Mucosa of rectum (tissue), 2 donors: ENCODE data around the gene GDI2.
"Not testable (repeated sequence)": the region's sequence is repeated elsewhere in the genome, so short reads cannot be mapped to it uniquely, and the experiment has no call there.

Experiments
- H3K27ac ChIP-seq, 2 donors: one replicate each; pipeline ENCODE4 v1.7.0; 2013; ENCODE audit warnings: inconsistent platforms in 2 of 2, low read depth in 2 of 2, low read length in 2 of 2
- H3K27me3 ChIP-seq, 2 donors: one replicate each; pipeline ENCODE4 v1.7.0; 2013; ENCODE audit warnings: low read length in 2 of 2; ENCODE audit not compliant: control insufficient read depth in 2 of 2, insufficient read depth in 2 of 2
- H3K36me3 ChIP-seq, 2 donors: one replicate each; pipeline ENCODE4 v1.7.0; 2013; ENCODE audit warnings: low read length in 2 of 2; ENCODE audit not compliant: control insufficient read depth in 2 of 2, insufficient read depth in 2 of 2
- H3K4me1 ChIP-seq, 2 donors: one replicate each; pipeline ENCODE4 v1.7.0; 2013; ENCODE audit warnings: low read length in 2 of 2, mild to moderate bottlenecking in 1 of 2; ENCODE audit not compliant: control insufficient read depth in 2 of 2, insufficient read depth in 2 of 2
- H3K4me3 ChIP-seq, 2 donors: one replicate each; pipeline ENCODE4 v1.7.0; 2013; ENCODE audit warnings: low read length in 2 of 2
- H3K9ac ChIP-seq, 2 donors: one replicate each; pipeline ENCODE4 v1.7.0; 2013; ENCODE audit warnings: low read length in 2 of 2, low read depth in 1 of 2, mild to moderate bottlenecking in 1 of 2
- H3K9me3 ChIP-seq, 2 donors: one replicate each; pipeline ENCODE4 v1.7.0; 2013; ENCODE audit warnings: low read length in 2 of 2; ENCODE audit not compliant: control insufficient read depth in 2 of 2
- donor health status: healthy.
- donor health status: Normal muscosa, but diverticular disease.

The GDI2 gene

GRCh38 chr10:5794236-5794635 is 19.0 kb downstream of the GDI2 start:
- H3K9ac ChIP-seq: no peak overlapping the region
- no peaks in the 10 kb centered on the region for H3K4me1 ChIP-seq
- H3K27me3 ChIP-seq: no peaks in the 10 kb centered on the region
- H3K36me3 ChIP-seq: peaks cover 62 to 65% of the 10 kb centered on the region in 2 donors
- H3K9me3 ChIP-seq: no peaks in the 10 kb centered on the region
- H3K4me3 ChIP-seq: no peak overlapping the region
- no peak overlapping the region for H3K27ac ChIP-seq

GRCh38 chr10:5789626-5790025 is 23.6 kb downstream of the GDI2 start:
- no peak overlapping the region for H3K27ac ChIP-seq
- no peak overlapping the region for H3K4me3 ChIP-seq
- peaks cover 63 to 64% of the 10 kb centered on the region in 2 donors for H3K36me3 ChIP-seq
- H3K4me1 ChIP-seq: no peaks in the 10 kb centered on the region
- H3K9me3 ChIP-seq: no peaks in the 10 kb centered on the region
- H3K9ac ChIP-seq: no peak overlapping the region
- no peaks in the 10 kb centered on the region for H3K27me3 ChIP-seq

DNA sequence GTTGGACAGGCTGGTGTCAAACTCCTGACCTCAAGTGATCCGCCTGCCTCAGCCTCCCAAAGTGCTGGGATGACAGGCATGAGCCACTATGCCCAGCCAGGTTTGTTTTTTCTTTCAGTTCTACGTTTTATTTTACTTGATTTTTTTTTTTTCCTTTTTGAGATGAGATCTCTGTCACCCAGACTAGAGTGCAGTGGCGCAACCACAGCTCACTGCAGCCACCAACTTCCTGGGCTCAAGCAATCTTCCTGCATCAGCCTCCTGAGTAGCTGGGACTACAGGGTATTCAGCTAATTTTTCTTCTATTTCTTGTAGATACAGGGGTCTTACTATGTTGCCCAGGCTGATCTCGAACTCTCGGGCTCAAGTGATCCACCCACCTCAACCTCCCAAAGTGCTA is 24.3 kb downstream of the GDI2 start:
- Histone ChIP-seq H3K4me1 (no peaks in the 10 kb centered on the region), H3K27ac (no peak overlapping the region), H3K4me3 (no peak overlapping the region), H3K9ac (no peak overlapping the region), H3K27me3 (no peaks in the 10 kb centered on the region), H3K36me3 (peaks cover 64 to 65% of the 10 kb centered on the region in 2 donors), H3K9me3 (no peaks in the 10 kb centered on the region)

GRCh38 chr10:5783300-5783699 is 29.9 kb downstream of the GDI2 start:
- H3K27me3 ChIP-seq: no peaks in the 10 kb centered on the region
- no peak overlapping the region for H3K9ac ChIP-seq
- no peak overlapping the region for H3K27ac ChIP-seq
- H3K4me1 ChIP-seq: no peaks in the 10 kb centered on the region
- H3K9me3 ChIP-seq: no peaks in the 10 kb centered on the region
- H3K36me3 ChIP-seq: peaks cover 42 to 55% of the 10 kb centered on the region in 2 donors
- H3K4me3 ChIP-seq: no peak overlapping the region

- Histone ChIP-seq H3K9ac (no peak overlapping the region), H3K4me1 (no peaks in the 10 kb centered on the region), H3K27ac (no peak overlapping the region), H3K27me3 (no peaks in the 10 kb centered on the region), H3K9me3 (no peaks in the 10 kb centered on the region), H3K36me3 (peaks cover 34 to 54% of the 10 kb centered on the region in 2 donors), H3K4me3 (no peak overlapping the region)
These were observed 31.1 kb downstream of the GDI2 start for GRCh38 chr10:5782174-5782573.

DNA sequence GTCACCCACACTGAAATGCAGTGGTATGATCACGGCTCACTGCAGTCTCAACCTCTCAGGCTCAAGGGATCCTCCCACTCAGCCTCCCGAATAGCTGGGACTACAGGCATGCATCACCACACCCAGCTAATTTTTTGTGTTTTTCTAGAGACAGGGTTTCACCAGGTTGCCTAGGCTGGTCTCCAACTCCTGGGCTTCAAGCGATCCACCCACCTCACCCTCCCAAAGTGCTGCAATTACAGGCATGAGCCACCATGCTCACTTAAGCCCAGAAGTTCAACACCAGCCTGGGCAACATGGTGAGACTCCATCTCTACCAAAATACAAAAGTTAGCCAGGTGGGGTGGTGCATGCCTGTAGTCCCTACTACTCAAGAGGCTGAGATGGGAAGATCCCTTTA is 33.5 kb downstream of the GDI2 start:
- H3K9me3 ChIP-seq: no peaks in the 10 kb centered on the region
- no peaks in the 10 kb centered on the region for H3K27me3 ChIP-seq
- no peak overlapping the region for H3K27ac ChIP-seq
- H3K4me3 ChIP-seq: no peak overlapping the region
- no peak overlapping the region for H3K9ac ChIP-seq
- H3K36me3 ChIP-seq: peaks cover 31 to 45% of the 10 kb centered on the region in 2 donors
- H3K4me1 ChIP-seq: no peaks in the 10 kb centered on the region

- not testable (repeated sequence) for H3K4me1 ChIP-seq, H3K4me3 ChIP-seq, H3K27ac ChIP-seq, H3K9ac ChIP-seq, H3K27me3 ChIP-seq, H3K9me3 ChIP-seq
- peaks cover 24 to 37% of the 10 kb centered on the region in 2 donors for H3K36me3 ChIP-seq
These were observed 35.5 kb downstream of the GDI2 start for GRCh38 chr10:5777758-5778157.

DNA sequence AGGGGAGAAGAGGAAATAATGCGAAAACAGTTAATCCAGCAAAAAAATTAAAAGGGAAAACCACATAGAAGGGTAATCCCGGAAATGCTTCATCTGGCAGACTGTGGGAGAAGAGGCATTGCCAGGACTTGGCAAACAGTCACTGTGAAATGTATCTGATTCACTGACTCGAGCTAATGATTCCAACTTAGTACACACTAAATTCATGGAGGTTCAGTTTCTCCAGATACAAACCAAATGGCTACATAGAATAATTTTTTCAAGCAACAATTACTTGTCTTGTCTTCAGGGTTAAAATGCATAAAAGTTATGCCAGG is 36.4 kb downstream of the GDI2 start:
- no peak overlapping the region for H3K4me3 ChIP-seq
- H3K36me3 ChIP-seq: peaks cover 30 to 39% of the 10 kb centered on the region in 2 donors
- H3K27ac ChIP-seq: peak overlapping the region in 1 of 2 donors; percentile 42
- H3K4me1 ChIP-seq: no peaks in the 10 kb centered on the region
- H3K9me3 ChIP-seq: no peaks in the 10 kb centered on the region
- no peaks in the 10 kb centered on the region for H3K27me3 ChIP-seq
- no peak overlapping the region for H3K9ac ChIP-seq

DNA sequence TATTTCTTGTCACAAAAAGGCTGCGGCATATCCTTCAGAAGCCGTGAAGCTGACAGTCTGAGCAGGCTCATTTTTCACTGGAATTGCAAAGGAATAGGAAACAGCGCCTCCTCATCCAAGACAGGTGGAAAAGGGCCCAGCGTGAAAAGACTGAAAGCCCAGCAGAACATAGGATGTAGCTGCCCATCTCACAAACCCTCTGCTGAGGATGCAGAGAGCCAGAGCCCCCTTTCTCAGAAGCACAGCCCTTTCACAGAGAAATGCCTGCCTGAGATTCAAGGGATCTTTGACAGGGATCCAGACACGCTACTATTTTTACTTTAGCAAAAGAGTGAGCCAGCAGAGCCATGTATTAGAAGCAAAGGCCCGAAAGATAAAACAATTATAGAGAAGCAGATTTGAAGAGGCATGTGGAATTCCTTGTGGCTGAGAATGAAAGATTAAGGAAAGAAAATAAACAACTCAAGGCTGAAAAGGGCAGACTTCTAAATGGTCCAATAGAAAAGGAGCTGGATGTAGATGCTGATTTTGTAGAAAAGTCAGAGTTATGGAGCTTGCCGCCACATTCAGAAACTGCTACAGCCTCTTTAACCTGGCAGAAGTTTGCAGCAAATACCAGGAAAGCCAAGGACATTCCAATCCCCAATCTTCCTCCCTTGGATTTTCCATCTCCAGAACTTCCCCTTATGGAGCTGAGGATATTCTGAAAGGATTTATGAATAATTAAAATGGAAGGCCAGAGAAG is 36.9 kb downstream of the GDI2 start:
- H3K27ac ChIP-seq: peak overlapping the region in 1 of 2 donors; percentile 17
- no peaks in the 10 kb centered on the region for H3K9me3 ChIP-seq
- peaks cover 32 to 42% of the 10 kb centered on the region in 2 donors for H3K36me3 ChIP-seq
- H3K27me3 ChIP-seq: no peaks in the 10 kb centered on the region
- no peak overlapping the region for H3K4me3 ChIP-seq
- no peaks in the 10 kb centered on the region for H3K4me1 ChIP-seq
- no peak overlapping the region for H3K9ac ChIP-seq

DNA sequence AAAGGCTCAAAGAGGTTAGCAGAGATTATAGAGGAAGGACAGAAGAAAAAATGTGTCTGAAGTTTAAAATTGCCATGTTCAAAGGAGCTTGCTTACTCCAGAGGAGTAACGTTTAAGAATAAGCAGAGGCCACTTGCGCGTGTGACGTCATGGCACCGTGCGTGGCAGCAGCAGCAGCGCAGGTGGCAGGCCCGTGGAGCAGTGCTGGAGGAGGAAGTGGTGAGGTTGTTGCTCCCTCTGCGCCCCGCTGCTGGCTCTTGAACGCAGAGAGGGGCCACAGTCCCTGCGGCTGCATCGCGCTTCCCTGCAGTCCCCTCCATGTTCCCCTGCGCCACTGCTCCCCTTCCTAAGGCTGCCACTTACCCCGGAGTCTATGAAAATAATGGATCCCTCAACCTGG is 37.5 kb downstream of the GDI2 start:
- Histone ChIP-seq H3K4me3 (no peak overlapping the region), H3K36me3 (peaks cover 36 to 44% of the 10 kb centered on the region in 2 donors), H3K4me1 (no peaks in the 10 kb centered on the region), H3K27ac (no peak overlapping the region), H3K9ac (no peak overlapping the region), H3K27me3 (no peaks in the 10 kb centered on the region), H3K9me3 (no peaks in the 10 kb centered on the region)
